ENCODE results near the gene ANLN.

DNA sequence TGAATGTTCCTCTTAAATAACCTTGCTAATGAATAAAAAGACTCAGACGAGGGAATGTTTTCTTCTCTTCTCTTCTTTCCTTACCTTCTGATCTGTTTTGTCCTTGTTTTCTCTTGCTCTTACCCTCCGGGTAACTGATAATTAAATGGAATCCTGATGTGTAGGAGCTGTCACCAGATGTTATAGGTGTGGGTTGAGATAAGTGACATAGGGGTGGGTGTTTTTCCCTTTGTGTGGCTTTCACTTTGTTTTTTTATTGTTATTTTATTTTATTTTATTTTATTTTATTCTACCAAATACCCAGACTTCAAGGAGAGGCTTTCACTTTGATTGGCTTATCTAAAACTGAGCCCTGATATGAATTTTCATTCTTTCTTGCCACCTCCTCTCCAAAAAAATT lies 25.5 kb downstream of the ANLN start:
- TF ChIP-seq, protein P1, sequence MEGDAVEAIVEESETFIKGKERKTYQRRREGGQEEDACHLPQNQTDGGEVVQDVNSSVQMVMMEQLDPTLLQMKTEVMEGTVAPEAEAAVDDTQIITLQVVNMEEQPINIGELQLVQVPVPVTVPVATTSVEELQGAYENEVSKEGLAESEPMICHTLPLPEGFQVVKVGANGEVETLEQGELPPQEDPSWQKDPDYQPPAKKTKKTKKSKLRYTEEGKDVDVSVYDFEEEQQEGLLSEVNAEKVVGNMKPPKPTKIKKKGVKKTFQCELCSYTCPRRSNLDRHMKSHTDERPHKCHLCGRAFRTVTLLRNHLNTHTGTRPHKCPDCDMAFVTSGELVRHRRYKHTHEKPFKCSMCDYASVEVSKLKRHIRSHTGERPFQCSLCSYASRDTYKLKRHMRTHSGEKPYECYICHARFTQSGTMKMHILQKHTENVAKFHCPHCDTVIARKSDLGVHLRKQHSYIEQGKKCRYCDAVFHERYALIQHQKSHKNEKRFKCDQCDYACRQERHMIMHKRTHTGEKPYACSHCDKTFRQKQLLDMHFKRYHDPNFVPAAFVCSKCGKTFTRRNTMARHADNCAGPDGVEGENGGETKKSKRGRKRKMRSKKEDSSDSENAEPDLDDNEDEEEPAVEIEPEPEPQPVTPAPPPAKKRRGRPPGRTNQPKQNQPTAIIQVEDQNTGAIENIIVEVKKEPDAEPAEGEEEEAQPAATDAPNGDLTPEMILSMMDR (IDR thresholded peaks at IDR 0.05; ENCODE audit: poor library complexity, severe bottlenecking) = no peak
- TF ChIP-seq MXI1 (conservative IDR thresholded peaks at IDR 0.05; ENCODE audit: poor library complexity, severe bottlenecking) (no peak), POLR2AphosphoS5 (IDR thresholded peaks at IDR 0.05) (no peak), EP300 (conservative IDR thresholded peaks at IDR 0.05; ENCODE audit: poor library complexity, severe bottlenecking) (no peak), EZH2 (IDR thresholded peaks at IDR 0.05; ENCODE audit: borderline replicate concordance, insufficient read depth, low read length, poor library complexity, severe bottlenecking) (no peak), RAD21 (conservative IDR thresholded peaks at IDR 0.05) (no peak)
- TF ChIP-seq, protein P2, sequence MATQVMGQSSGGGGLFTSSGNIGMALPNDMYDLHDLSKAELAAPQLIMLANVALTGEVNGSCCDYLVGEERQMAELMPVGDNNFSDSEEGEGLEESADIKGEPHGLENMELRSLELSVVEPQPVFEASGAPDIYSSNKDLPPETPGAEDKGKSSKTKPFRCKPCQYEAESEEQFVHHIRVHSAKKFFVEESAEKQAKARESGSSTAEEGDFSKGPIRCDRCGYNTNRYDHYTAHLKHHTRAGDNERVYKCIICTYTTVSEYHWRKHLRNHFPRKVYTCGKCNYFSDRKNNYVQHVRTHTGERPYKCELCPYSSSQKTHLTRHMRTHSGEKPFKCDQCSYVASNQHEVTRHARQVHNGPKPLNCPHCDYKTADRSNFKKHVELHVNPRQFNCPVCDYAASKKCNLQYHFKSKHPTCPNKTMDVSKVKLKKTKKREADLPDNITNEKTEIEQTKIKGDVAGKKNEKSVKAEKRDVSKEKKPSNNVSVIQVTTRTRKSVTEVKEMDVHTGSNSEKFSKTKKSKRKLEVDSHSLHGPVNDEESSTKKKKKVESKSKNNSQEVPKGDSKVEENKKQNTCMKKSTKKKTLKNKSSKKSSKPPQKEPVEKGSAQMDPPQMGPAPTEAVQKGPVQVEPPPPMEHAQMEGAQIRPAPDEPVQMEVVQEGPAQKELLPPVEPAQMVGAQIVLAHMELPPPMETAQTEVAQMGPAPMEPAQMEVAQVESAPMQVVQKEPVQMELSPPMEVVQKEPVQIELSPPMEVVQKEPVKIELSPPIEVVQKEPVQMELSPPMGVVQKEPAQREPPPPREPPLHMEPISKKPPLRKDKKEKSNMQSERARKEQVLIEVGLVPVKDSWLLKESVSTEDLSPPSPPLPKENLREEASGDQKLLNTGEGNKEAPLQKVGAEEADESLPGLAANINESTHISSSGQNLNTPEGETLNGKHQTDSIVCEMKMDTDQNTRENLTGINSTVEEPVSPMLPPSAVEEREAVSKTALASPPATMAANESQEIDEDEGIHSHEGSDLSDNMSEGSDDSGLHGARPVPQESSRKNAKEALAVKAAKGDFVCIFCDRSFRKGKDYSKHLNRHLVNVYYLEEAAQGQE (IDR thresholded peaks at IDR 0.05; ENCODE audit: borderline replicate concordance) = no peak

Measured in neural cell (in vitro differentiated cells).